ENCODE results near the gene SPACA9.

SPACA9 gene

DNA sequence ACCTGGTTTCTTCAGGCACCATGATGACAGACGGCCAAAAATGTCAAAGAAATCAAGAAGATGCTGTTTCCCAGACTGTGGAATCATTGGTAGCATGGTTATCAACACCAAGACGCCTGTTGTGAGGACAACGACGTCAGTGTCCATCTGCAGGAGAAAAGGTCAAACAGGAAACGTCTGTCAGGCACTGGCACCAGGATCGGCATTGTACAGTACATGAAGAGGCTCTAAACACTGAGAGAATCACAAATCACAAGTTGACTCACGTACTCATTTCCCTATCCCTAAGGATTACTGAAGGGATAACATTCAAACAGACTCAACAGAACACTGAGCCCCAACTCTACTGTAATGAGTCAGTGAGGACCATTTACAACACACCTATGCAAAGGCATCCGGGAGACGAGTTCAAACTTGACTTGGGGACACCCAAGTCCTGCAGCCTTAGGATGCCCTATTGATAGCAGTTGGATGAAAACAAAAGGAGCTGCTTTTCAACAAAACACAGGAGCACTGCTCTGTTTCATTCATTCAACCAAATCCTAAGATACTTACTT lies 44.7 kb downstream of the SPACA9 start:
- TF ChIP-seq CTCF (conservative IDR thresholded peaks at IDR 0.05), result no peak
- no peak for TF ChIP-seq ZFX (IDR thresholded peaks at IDR 0.05)
- H3K27ac ChIP-seq, result no peak overlapping the region

GRCh38 chr9:132927704-132928103 lies 49.0 kb downstream of the SPACA9 start:
- TF ChIP-seq ZFX (IDR thresholded peaks at IDR 0.05) (no peak), CTCF (conservative IDR thresholded peaks at IDR 0.05) (no peak)
- H3K27ac ChIP-seq, result no peak overlapping the region

DNA sequence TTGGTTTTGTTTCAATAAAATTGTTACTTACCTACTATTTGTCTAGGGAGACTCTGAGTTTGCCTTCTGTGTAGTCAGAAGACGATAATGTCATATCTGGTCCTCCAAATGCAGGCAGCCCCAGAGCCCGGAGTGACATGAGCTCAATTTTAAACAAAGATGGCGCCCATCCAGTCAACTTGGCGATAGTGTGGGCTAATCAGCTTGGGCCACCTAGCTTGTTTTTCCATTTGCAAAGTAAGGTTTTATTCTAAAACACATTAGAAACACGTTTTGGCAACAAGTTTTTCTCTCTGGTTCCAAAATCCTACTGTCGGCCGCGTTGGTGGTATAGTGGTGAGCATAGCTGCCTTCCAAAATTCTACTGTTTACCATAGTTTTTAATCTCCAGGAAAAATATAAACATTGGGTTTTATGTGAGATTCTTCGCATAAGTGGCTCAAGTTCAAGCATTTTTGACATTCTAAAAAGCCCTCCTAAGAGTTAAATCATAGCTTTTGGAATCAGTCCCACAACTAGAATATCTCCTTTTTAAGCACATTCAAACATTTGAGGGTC lies 52.6 kb downstream of the SPACA9 start:
- TF ChIP-seq CTCF (conservative IDR thresholded peaks at IDR 0.05) (no peak), ZFX (IDR thresholded peaks at IDR 0.05) (no peak)
- no peak overlapping the region for H3K27ac ChIP-seq

DNA sequence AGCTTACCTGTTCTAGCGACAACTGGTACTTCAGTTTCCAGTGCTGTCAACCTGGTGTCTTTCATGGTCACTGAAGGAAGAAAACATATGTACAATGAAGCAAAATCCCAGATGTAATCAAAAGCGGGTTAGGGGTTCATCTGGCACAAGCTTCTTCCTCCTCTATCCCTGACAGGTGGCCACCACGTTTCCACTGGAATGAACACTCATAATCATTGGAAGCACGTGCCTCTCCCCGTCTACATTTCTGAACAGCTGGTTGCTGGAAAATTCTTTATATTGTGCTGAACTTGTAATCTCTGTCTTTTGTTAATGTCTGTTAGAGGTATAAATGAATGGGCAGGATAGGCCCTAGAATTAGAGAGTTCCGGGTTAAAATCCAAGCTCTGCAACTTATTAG lies 56.3 kb downstream of the SPACA9 start:
- H3K27ac ChIP-seq, result no peak overlapping the region
- TF ChIP-seq ZFX (IDR thresholded peaks at IDR 0.05) (no peak), CTCF (conservative IDR thresholded peaks at IDR 0.05) (no peak)

DNA sequence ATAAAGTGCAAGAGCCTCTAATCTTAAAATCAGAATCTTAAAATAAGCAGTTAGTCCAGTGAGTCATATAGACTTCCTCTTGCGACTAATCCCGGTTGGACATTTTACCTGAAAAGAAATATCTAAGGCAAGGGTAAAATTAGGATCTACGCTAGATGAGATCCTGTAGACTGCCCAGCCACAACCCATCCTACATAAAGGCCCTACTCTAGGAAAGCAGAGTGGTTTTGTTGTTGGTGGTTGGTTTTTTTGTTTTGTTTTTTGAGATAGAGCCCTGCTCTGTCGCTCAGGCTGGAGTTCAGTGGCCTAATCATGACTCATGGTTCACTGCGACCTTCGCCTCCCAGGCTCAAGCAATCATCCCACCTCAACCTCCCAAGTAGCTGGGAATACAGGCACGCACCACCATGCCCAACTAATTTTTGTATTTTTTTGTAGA lies 58.8 kb downstream of the SPACA9 start:
- TF ChIP-seq CTCF (conservative IDR thresholded peaks at IDR 0.05), result no peak
- no peak for TF ChIP-seq ZFX (IDR thresholded peaks at IDR 0.05)
- H3K27ac ChIP-seq, result no peak overlapping the region

DNA sequence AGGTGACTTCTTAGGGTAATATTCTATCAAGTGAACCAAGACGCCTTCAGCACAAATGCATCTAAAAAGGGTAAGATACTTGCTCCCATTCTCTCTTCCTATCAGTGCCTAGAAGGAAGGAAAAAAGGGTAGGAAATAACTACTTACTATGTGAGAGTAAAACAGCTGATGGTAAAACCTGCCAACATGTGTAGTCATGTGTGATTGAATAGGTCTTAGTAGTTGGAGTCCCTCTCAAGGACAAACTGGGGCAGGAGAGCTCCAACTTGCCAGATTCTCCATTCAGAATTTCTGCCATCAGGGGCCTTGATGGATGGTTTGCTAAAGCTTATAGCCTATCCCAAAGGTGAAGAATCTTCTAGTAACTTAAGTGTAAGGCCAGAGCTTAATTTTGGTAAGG lies 60.5 kb downstream of the SPACA9 start:
- H3K27ac ChIP-seq, result no peak overlapping the region
- TF ChIP-seq CTCF (conservative IDR thresholded peaks at IDR 0.05), result no peak
- no peak for TF ChIP-seq ZFX (IDR thresholded peaks at IDR 0.05)

All from C4-2B (cell line).